Body of pancreas (tissue), 4 donors: ENCODE data around the gene HBB. TPM values are rescaled to one million over a fixed set of nuclear protein-coding genes. Genes with fewer than 3 reads are reported as not detected.

Experiments used
- ATAC-seq: fragments of 150-250 bp; one replicate; pipeline ENCODE4 v1.9.1; 2016
- DNase-seq, 4 donors: peaks; one replicate each; pipeline ENCODE4 v3.0.0-alpha.2; 2019
- H3K27ac ChIP-seq, 4 donors: fragments of 200-600 bp; sonication (generic); 1 replicate in 3 of 4; 2 replicates in 1 of 4; pipeline versions ENCODE4 v1.5.1 to v1.6.1; 2016 to 2019; ENCODE audit warnings: mild to moderate bottlenecking in 1 of 4, mixed read lengths in 1 of 4, moderate library complexity in 1 of 4
- H3K27me3 ChIP-seq, 2 donors: fragments of 200-600 bp; sonication (generic); one replicate each; pipeline ENCODE4 v1.6.0; 2016; ENCODE audit warnings: mild to moderate bottlenecking in 1 of 2
- H3K36me3 ChIP-seq, 2 donors: fragments of 200-600 bp; sonication (generic); replicated peaks in 1 of 2; 2 replicates each; pipeline ENCODE4 v1.5.1; 2016; ENCODE audit warnings: low read depth in 2 of 2; ENCODE audit not compliant: insufficient read depth in 1 of 2
- H3K4me1 ChIP-seq: fragments of 200-600 bp; sonication (generic); one replicate; pipeline ENCODE4 v1.6.0; 2016
- H3K4me3 ChIP-seq, 2 donors: fragments of 200-600 bp; sonication (generic); 1 replicate in 1 of 2; 2 replicates in 1 of 2; pipeline ENCODE4 v1.5.1; 2016 to 2019
- H3K9me3 ChIP-seq, 3 donors: fragments of 200-600 bp; sonication (generic); 1 replicate in 2 of 3; 2 replicates in 1 of 3; pipeline ENCODE4 v1.5.1; 2016
- CTCF ChIP-seq, 7 experiments: fragments of 450-650 bp in 4 of 7; fragments of 200-600 bp in 3 of 7; sonication (generic) in 3 of 7; IDR thresholded peaks; one replicate each; pipeline ENCODE4 v1.5.1; 2016 to 2019; ENCODE audit warnings: antibody characterized with exemption in 7 of 7
- POLR2A ChIP-seq, 3 donors: fragments of 450-650 bp; IDR thresholded peaks; one replicate each; pipeline ENCODE4 v1.6.1; 2016; ENCODE audit warnings: antibody characterized with exemption in 3 of 3, mild to moderate bottlenecking in 2 of 3
- WGBS, 2 donors: methylation state at CpG; one replicate each; pipeline ENCODE4 v1.1.5; 2017; 5-methylcytosine and 5-hydroxymethylcytosine counted together
- intact Hi-C: fragments of 100-400 bp; cut with DNase I; formaldehyde crosslinking; loops from one replicate; pipeline ENCODE4 v1.15.1; 2023
- total RNA-seq, 2 donors: library from RNA; depleted of rRNA; stranded (reverse); fragments of >200 nt; gene quantifications; one replicate each; pipeline ENCODE4 v1.1.0, GENCODE V29; 2016

Gene HBB
- total RNA-seq, 2 donors from 2014 or later = 13.0 TPM; not detected in 1

- Histone ChIP-seq H3K27ac (no peak overlapping the region), H3K9me3 (no peaks in the 10 kb centered on the region), H3K36me3 (no peaks in the 10 kb centered on the region), H3K4me3 (no peak overlapping the region), H3K27me3 (no peaks in the 10 kb centered on the region), H3K4me1 (no peaks in the 10 kb centered on the region)
- ATAC-seq (no peak), DNase-seq (no peak)
- TF ChIP-seq CTCF (IDR thresholded peaks at IDR 0.05) (no peak), POLR2A (IDR thresholded peaks at IDR 0.05) (no peak)
- intact Hi-C loops = no loop called here
- 66 to 72% methylated on average over 6 of the region's 6 CpGs for WGBS, 2 donors
Observed at GRCh38 chr11:5224538-5225479, 2.1 kb downstream of the HBB start.

- TF ChIP-seq CTCF (IDR thresholded peaks at IDR 0.05) (no peak), POLR2A (IDR thresholded peaks at IDR 0.05) (no peak)
- ATAC-seq = no peak
Observed at GRCh38 chr11:5223686-5224085, 3.2 kb downstream of the HBB start.

GRCh38 chr11:5223146-5223545 lies 3.7 kb downstream of the HBB start:
- Histone ChIP-seq H3K4me3 (no peak overlapping the region), H3K27me3 (no peaks in the 10 kb centered on the region), H3K9me3 (no peaks in the 10 kb centered on the region), H3K27ac (no peak overlapping the region), H3K4me1 (no peaks in the 10 kb centered on the region), H3K36me3 (no peaks in the 10 kb centered on the region)
- ATAC-seq (no peak), DNase-seq (no peak)
- TF ChIP-seq CTCF (IDR thresholded peaks at IDR 0.05) (no peak), POLR2A (IDR thresholded peaks at IDR 0.05) (no peak)
- WGBS, 2 donors = 82 to 87% methylated on average over 6 of the region's 6 CpGs
- intact Hi-C loops = no loop called here

More at GRCh38 chr11:5223686-5224085, 3.2 kb downstream of the HBB start:
- Histone ChIP-seq H3K9me3 (no peaks in the 10 kb centered on the region), H3K27me3 (no peaks in the 10 kb centered on the region), H3K27ac (no peak overlapping the region), H3K4me3 (no peak overlapping the region), H3K36me3 (no peaks in the 10 kb centered on the region), H3K4me1 (no peaks in the 10 kb centered on the region)
- DNase-seq = no peak
- 60 to 70% methylated on average over 1 of the region's 1 CpG for WGBS, 2 donors
- intact Hi-C loops = no loop called here

GRCh38 chr11:5210376-5210885 lies 16.4 kb downstream of the HBB start:
- no peaks in the 10 kb centered on the region for H3K36me3 ChIP-seq
- no peaks in the 10 kb centered on the region for H3K27me3 ChIP-seq
- H3K27ac ChIP-seq = no peak overlapping the region
- H3K4me3 ChIP-seq = no peak overlapping the region
- TF ChIP-seq CTCF (IDR thresholded peaks at IDR 0.05) = no peak
- TF ChIP-seq POLR2A (IDR thresholded peaks at IDR 0.05) = no peak
- no peaks in the 10 kb centered on the region for H3K9me3 ChIP-seq
- no peak for ATAC-seq
- intact Hi-C loops = no loop called here
- 36% methylated on average over 7 of the region's 7 CpGs for WGBS, 2 donors
- no peak for DNase-seq
- no peaks in the 10 kb centered on the region for H3K4me1 ChIP-seq
